Measurements from ENCODE around the gene TSPYL1.

DNA sequence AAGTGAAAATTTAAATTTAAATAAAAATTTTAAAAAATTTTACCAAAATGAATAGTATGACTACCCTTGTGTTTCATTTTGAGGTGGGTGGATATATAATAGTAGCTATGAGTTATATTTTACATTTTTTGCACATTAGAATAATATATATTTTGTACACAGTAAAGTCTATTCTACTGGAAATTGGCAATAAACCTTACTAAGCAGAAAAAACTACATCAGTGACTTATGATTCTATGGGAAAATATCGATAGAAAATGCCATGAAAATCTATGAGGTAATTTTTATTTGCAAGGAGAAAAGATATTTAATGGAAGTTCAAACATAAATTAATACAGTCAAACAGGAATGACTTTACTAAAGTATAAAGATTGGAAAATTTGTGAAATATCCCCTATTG lies 23.0 kb downstream of the TSPYL1 start:
- TF ChIP-seq ZNF155 (tag by site-specific recombination; IDR thresholded peaks at IDR 0.05) = no peak
- TF ChIP-seq ZNF138 (tag by site-specific recombination; IDR thresholded peaks at IDR 0.05; ENCODE audit: borderline replicate concordance) = no peak
- TF ChIP-seq PATZ1 (tag by site-specific recombination; IDR thresholded peaks at IDR 0.05) = no peak

All from HEK293 (cell line).